ENCODE measurements around the gene APOL3. TPM values are rescaled to one million over a fixed set of nuclear protein-coding genes. Genes with fewer than 3 reads are reported as not detected.
A peak's percentile ranks its signal among the peaks of the same experiment; 100 is the strongest.

Gene APOL3
- total RNA-seq, 1 experiment from 2014 or later: 19.3 TPM

- TF ChIP-seq CTCF (conservative IDR thresholded peaks at IDR 0.05): peak; percentile 77
- no peak for TF ChIP-seq EZH2 (IDR thresholded peaks at IDR 0.05; ENCODE audit: low read depth)
- Histone ChIP-seq H3K4me3 (no peak overlapping the region), H3K4me1 (replicated peaks; ENCODE audit: insufficient read depth) (no peaks in the 10 kb centered on the region), H3K79me2 (ENCODE audit: low read depth) (no peaks in the 10 kb centered on the region), H3K27ac (no peak overlapping the region), H3K9me2 (ENCODE audit: insufficient read depth) (no peaks in the 10 kb centered on the region), H3F3A (ENCODE audit: insufficient read depth, low read depth) (no peaks in the 10 kb centered on the region), H4K20me1 (ENCODE audit: insufficient read depth) (no peaks in the 10 kb centered on the region), H3K9me3 (ENCODE audit: insufficient read depth, low read depth) (no peaks in the 10 kb centered on the region), H3K4me2 (0 out of 2 replicates have a peak overlapping the region, but pooled peaks have one; percentile 3), H3K36me3 (ENCODE audit: low read depth) (no peaks in the 10 kb centered on the region), H2AFZ (no peak overlapping the region), H3K27me3 (ENCODE audit: insufficient read depth, low read depth) (peaks cover 17% of the 10 kb centered on the region)
- intact Hi-C loops (cut with micrococcal nuclease; ENCODE audit: unreplicated experiment): loop anchor here (1.0 to 5.0 kb wide), 3 partner anchors 35 to 132 kb away; no protein-coding TSS in a partner anchor
- BruUV-seq (replicated peaks): no TSS peak
- ChIA-PET CTCF (interaction anchor here (0.6 to 0.7 kb wide), 5 partner anchors 8 to 541 kb away, joined by 3 to 17 read pairs (median 3); no protein-coding TSS in a partner anchor), POLR2A (ENCODE audit: unreplicated experiment) (no interaction called here)
- DNase-seq: peak; percentile 51 to 63
Measured at GRCh38 chr22:36144886-36145541, 15.5 kb downstream of the APOL3 start.

GRCh38 chr22:36143956-36144355 is 16.6 kb downstream of the APOL3 start:
- Histone ChIP-seq H3K4me3 (no peak overlapping the region), H4K20me1 (ENCODE audit: insufficient read depth) (no peaks in the 10 kb centered on the region), H3K4me1 (replicated peaks; ENCODE audit: insufficient read depth) (no peaks in the 10 kb centered on the region), H3K9me3 (ENCODE audit: insufficient read depth, low read depth) (no peaks in the 10 kb centered on the region), H3K79me2 (ENCODE audit: low read depth) (no peaks in the 10 kb centered on the region), H3F3A (ENCODE audit: insufficient read depth, low read depth) (no peaks in the 10 kb centered on the region), H3K27ac (no peak overlapping the region), H3K4me2 (no peak overlapping the region), H2AFZ (no peak overlapping the region), H3K9me2 (ENCODE audit: insufficient read depth) (no peaks in the 10 kb centered on the region), H3K36me3 (ENCODE audit: low read depth) (no peaks in the 10 kb centered on the region), H3K27me3 (ENCODE audit: insufficient read depth, low read depth) (peaks cover 17% of the 10 kb centered on the region)
- intact Hi-C loops (cut with micrococcal nuclease; ENCODE audit: unreplicated experiment): loop anchor here (1.0 to 2.0 kb wide), 2 partner anchors 36 to 133 kb away; no protein-coding TSS in a partner anchor
- POLR2A ChIA-PET (ENCODE audit: unreplicated experiment): interaction anchor here (0.5 to 0.6 kb wide), 2 partner anchors 357 to 842 kb away, joined by 3 to 4 read pairs; no protein-coding TSS in a partner anchor
- CTCF ChIA-PET: no interaction called here
- DNase-seq: peak in 1 of 2 experiments; percentile 25
- no TSS peak for BruUV-seq (replicated peaks)
- TF ChIP-seq EZH2 (IDR thresholded peaks at IDR 0.05; ENCODE audit: low read depth) (no peak), CTCF (conservative IDR thresholded peaks at IDR 0.05) (no peak)

GRCh38 chr22:36143066-36143815 is 17.3 kb downstream of the APOL3 start:
- peak in 1 of 2 experiments; percentile 27 for DNase-seq
- peaks cover 17% of the 10 kb centered on the region for H3K27me3 ChIP-seq (ENCODE audit: insufficient read depth, low read depth)
- H3K36me3 ChIP-seq (ENCODE audit: low read depth): no peaks in the 10 kb centered on the region
- H3K4me2 ChIP-seq: no peak overlapping the region
- H3K9me3 ChIP-seq (ENCODE audit: insufficient read depth, low read depth): no peaks in the 10 kb centered on the region
- POLR2A ChIA-PET (ENCODE audit: unreplicated experiment): interaction anchor here (0.5 to 0.6 kb wide), 2 partner anchors 358 to 842 kb away, joined by 3 to 4 read pairs; no protein-coding TSS in a partner anchor
- TF ChIP-seq CTCF (conservative IDR thresholded peaks at IDR 0.05) (no peak), EZH2 (IDR thresholded peaks at IDR 0.05; ENCODE audit: low read depth) (no peak)
- H3K27ac ChIP-seq: no peak overlapping the region
- no peak overlapping the region for H2AFZ ChIP-seq
- H3K79me2 ChIP-seq (ENCODE audit: low read depth): no peaks in the 10 kb centered on the region
- H3K9me2 ChIP-seq (ENCODE audit: insufficient read depth): no peaks in the 10 kb centered on the region
- CTCF ChIA-PET: no interaction called here
- H3K4me3 ChIP-seq: no peak overlapping the region
- no TSS peak for BruUV-seq (replicated peaks)
- H4K20me1 ChIP-seq (ENCODE audit: insufficient read depth): no peaks in the 10 kb centered on the region
- no peaks in the 10 kb centered on the region for H3K4me1 ChIP-seq (replicated peaks; ENCODE audit: insufficient read depth)
- intact Hi-C loops (cut with micrococcal nuclease; ENCODE audit: unreplicated experiment): no loop called here
- no peaks in the 10 kb centered on the region for H3F3A ChIP-seq (ENCODE audit: insufficient read depth, low read depth)

Measured in PC-9 (cell line).